ENCODE measurements around the gene FASTKD2.
"Not testable (repeated sequence)": the region's sequence is repeated elsewhere in the genome, so short reads cannot be mapped to it uniquely, and the experiment has no call there.

FASTKD2 gene

GRCh38 chr2:206792645-206793044 is 27.2 kb downstream of the FASTKD2 start:
- no peak for DNase-seq (ENCODE audit: low read depth)

- no peak for DNase-seq (ENCODE audit: low read depth)
Measured at GRCh38 chr2:206797376-206797775, 32.0 kb downstream of the FASTKD2 start.

- DNase-seq (ENCODE audit: low read depth): no peak
Measured at GRCh38 chr2:206798000-206798399, 32.6 kb downstream of the FASTKD2 start.

- DNase-seq (ENCODE audit: low read depth): no peak
Measured at GRCh38 chr2:206799083-206799482, 33.7 kb downstream of the FASTKD2 start.

GRCh38 chr2:206800506-206801417 is 35.4 kb downstream of the FASTKD2 start:
- peak; percentile 14 for DNase-seq (ENCODE audit: low read depth)

GRCh38 chr2:206801418-206802189 is 36.2 kb downstream of the FASTKD2 start:
- DNase-seq (ENCODE audit: low read depth): no peak

GRCh38 chr2:206802654-206803514 is 37.5 kb downstream of the FASTKD2 start:
- no peak for DNase-seq (ENCODE audit: low read depth)

- DNase-seq (ENCODE audit: low read depth): no peak
Measured at GRCh38 chr2:206804326-206804725, 38.9 kb downstream of the FASTKD2 start.

GRCh38 chr2:206805887-206806607 is 40.6 kb downstream of the FASTKD2 start:
- DNase-seq (ENCODE audit: low read depth): no peak

- DNase-seq (ENCODE audit: low read depth): not testable (repeated sequence)
Measured at GRCh38 chr2:206807624-206808023, 42.2 kb downstream of the FASTKD2 start.

- not testable (repeated sequence) for DNase-seq (ENCODE audit: low read depth)
Measured at GRCh38 chr2:206812471-206812870, 47.1 kb downstream of the FASTKD2 start.

- DNase-seq (ENCODE audit: low read depth): no peak
Measured at GRCh38 chr2:206814498-206814897, 49.1 kb downstream of the FASTKD2 start.

GRCh38 chr2:206820807-206821206 is 55.4 kb downstream of the FASTKD2 start:
- DNase-seq (ENCODE audit: low read depth): no peak

GRCh38 chr2:206823178-206823577 is 57.8 kb downstream of the FASTKD2 start:
- DNase-seq (ENCODE audit: low read depth): no peak

GRCh38 chr2:206824087-206824618 is 58.7 kb downstream of the FASTKD2 start:
- no peak for DNase-seq (ENCODE audit: low read depth)

GRCh38 chr2:206824993-206825392 is 59.6 kb downstream of the FASTKD2 start:
- no peak for DNase-seq (ENCODE audit: low read depth)

GRCh38 chr2:206831442-206831995 is 66.1 kb downstream of the FASTKD2 start:
- DNase-seq (ENCODE audit: low read depth): no peak

- DNase-seq (ENCODE audit: low read depth): no peak
Measured at GRCh38 chr2:206832873-206833272, 67.5 kb downstream of the FASTKD2 start.

GRCh38 chr2:206833291-206833690 is 67.9 kb downstream of the FASTKD2 start:
- DNase-seq (ENCODE audit: low read depth): no peak

- no peak for DNase-seq (ENCODE audit: low read depth)
Measured at GRCh38 chr2:206836722-206837121, 71.3 kb downstream of the FASTKD2 start.

GRCh38 chr2:206837775-206838174 is 72.4 kb downstream of the FASTKD2 start:
- no peak for DNase-seq (ENCODE audit: low read depth)
